Uterus (tissue), 4 donors: Measurements from ENCODE around the gene CBFA2T2. TPM values are rescaled to one million over a fixed set of nuclear protein-coding genes. Genes with fewer than 3 reads are reported as not detected.

Source experiments
- DNase-seq, 2 donors: peaks; one replicate each; pipeline ENCODE4 v3.0.0-alpha.2; 2019 to 2020
- H3K27ac ChIP-seq, 2 donors: fragments of 200-600 bp; sonication (generic); 1 replicate in 1 of 2; 2 replicates in 1 of 2; pipeline ENCODE4 v1.5.1; 2016 to 2018
- H3K27me3 ChIP-seq, 2 donors: fragments of 200-600 bp; sonication (generic); one replicate each; pipeline ENCODE4 v1.5.1; 2018 to 2019; ENCODE audit warnings: control low read depth in 1 of 2
- H3K36me3 ChIP-seq, 2 donors: fragments of 200-600 bp; sonication (generic); one replicate each; pipeline ENCODE4 v1.5.1; 2019; ENCODE audit warnings: control low read depth in 1 of 2
- H3K4me1 ChIP-seq, 2 donors: fragments of 200-600 bp; sonication (generic); one replicate each; pipeline ENCODE4 v1.5.1; 2018 to 2019; ENCODE audit warnings: control low read depth in 1 of 2
- H3K4me3 ChIP-seq, 2 donors: fragments of 200-600 bp; sonication (generic); 1 replicate in 1 of 2; 2 replicates in 1 of 2; pipeline ENCODE4 v1.5.1; 2018 to 2019; ENCODE audit warnings: mild to moderate bottlenecking in 1 of 2
- H3K9me3 ChIP-seq, 2 donors: fragments of 200-600 bp; sonication (generic); one replicate each; pipeline ENCODE4 v1.5.1; 2019; ENCODE audit warnings: control low read depth in 1 of 2
- CTCF ChIP-seq, 4 experiments: fragments of 200-600 bp in 2 of 4; fragments of 450-650 bp in 2 of 4; sonication (generic) in 2 of 4; IDR thresholded peaks; one replicate each; pipeline ENCODE4 v1.5.1; 2016 to 2019; ENCODE audit warnings: antibody characterized with exemption in 4 of 4, mild to moderate bottlenecking in 2 of 4, moderate library complexity in 1 of 4
- POLR2A ChIP-seq, 2 donors: fragments of 450-650 bp; IDR thresholded peaks; one replicate each; pipeline ENCODE4 v1.6.1; 2016; ENCODE audit warnings: antibody characterized with exemption in 2 of 2, mild to moderate bottlenecking in 1 of 2, moderate library complexity in 1 of 2
- intact Hi-C: fragments of 100-400 bp; cut with DNase I; formaldehyde crosslinking; loops from one replicate; pipeline ENCODE4 v1.15.1; 2023; ENCODE audit warnings: low total_unique reads
- total RNA-seq, 4 donors: library from RNA; depleted of rRNA in 3 of 4; stranded (reverse); fragments of >200 nt in 3 of 4; gene quantifications; one replicate each; pipeline versions ENCODE4 v1.1.0 to v1.2.4, GENCODE V29; 2014 to 2023
- donor health status: DM: yes; HTN: yes; CAD: no.

The CBFA2T2 gene
- total RNA-seq, 4 donors from 2014 or later, result 13.6 to 32.4 (median 24.3) TPM

GRCh38 chr20:33537608-33538007, 47.7 kb downstream of the CBFA2T2 start:
- TF ChIP-seq POLR2A (IDR thresholded peaks at IDR 0.05), result no peak
- TF ChIP-seq CTCF (IDR thresholded peaks at IDR 0.05), result no peak

GRCh38 chr20:33539129-33539528, 49.2 kb downstream of the CBFA2T2 start:
- intact Hi-C loops, result no loop called here
- H3K9me3 ChIP-seq, result no peaks in the 10 kb centered on the region
- no peaks in the 10 kb centered on the region for H3K36me3 ChIP-seq
- peaks cover 0 to 7% of the 10 kb centered on the region in 2 donors for H3K4me1 ChIP-seq
- no peak for DNase-seq
- no peak overlapping the region for H3K4me3 ChIP-seq
- H3K27ac ChIP-seq, result no peak overlapping the region
- TF ChIP-seq POLR2A (IDR thresholded peaks at IDR 0.05) (no peak), CTCF (IDR thresholded peaks at IDR 0.05) (no peak)
- H3K27me3 ChIP-seq, result no peaks in the 10 kb centered on the region

More at GRCh38 chr20:33537608-33538007, 47.7 kb downstream of the CBFA2T2 start:
- H3K4me3 ChIP-seq, result no peak overlapping the region
- H3K27me3 ChIP-seq, result no peaks in the 10 kb centered on the region
- no peaks in the 10 kb centered on the region for H3K9me3 ChIP-seq
- peaks cover 0 to 7% of the 10 kb centered on the region in 2 donors for H3K4me1 ChIP-seq
- intact Hi-C loops, result no loop called here
- no peaks in the 10 kb centered on the region for H3K36me3 ChIP-seq
- DNase-seq, result no peak
- no peak overlapping the region for H3K27ac ChIP-seq

GRCh38 chr20:33540427-33540826, 50.5 kb downstream of the CBFA2T2 start:
- Histone ChIP-seq H3K27me3 (no peaks in the 10 kb centered on the region), H3K9me3 (no peaks in the 10 kb centered on the region), H3K4me1 (peaks cover 0 to 7% of the 10 kb centered on the region in 2 donors), H3K36me3 (no peaks in the 10 kb centered on the region), H3K4me3 (no peak overlapping the region), H3K27ac (no peak overlapping the region)
- DNase-seq, result no peak
- intact Hi-C loops, result no loop called here
- no peak for TF ChIP-seq CTCF (IDR thresholded peaks at IDR 0.05)
- no peak for TF ChIP-seq POLR2A (IDR thresholded peaks at IDR 0.05)

GRCh38 chr20:33541074-33541473, 51.2 kb downstream of the CBFA2T2 start:
- no peak for DNase-seq
- H3K4me3 ChIP-seq, result no peak overlapping the region
- H3K36me3 ChIP-seq, result no peaks in the 10 kb centered on the region
- TF ChIP-seq POLR2A (IDR thresholded peaks at IDR 0.05) (no peak), CTCF (IDR thresholded peaks at IDR 0.05) (no peak)
- intact Hi-C loops, result no loop called here
- no peak overlapping the region for H3K27ac ChIP-seq
- no peaks in the 10 kb centered on the region for H3K27me3 ChIP-seq
- no peaks in the 10 kb centered on the region for H3K9me3 ChIP-seq
- peaks cover 0 to 7% of the 10 kb centered on the region in 2 donors for H3K4me1 ChIP-seq

- DNase-seq, result no peak
- TF ChIP-seq CTCF (IDR thresholded peaks at IDR 0.05) (no peak), POLR2A (IDR thresholded peaks at IDR 0.05) (no peak)
- H3K9me3 ChIP-seq, result no peaks in the 10 kb centered on the region
- H3K27me3 ChIP-seq, result no peaks in the 10 kb centered on the region
- intact Hi-C loops, result no loop called here
- H3K36me3 ChIP-seq, result no peaks in the 10 kb centered on the region
- no peak overlapping the region for H3K4me3 ChIP-seq
- no peak overlapping the region for H3K27ac ChIP-seq
- peaks cover 0 to 7% of the 10 kb centered on the region in 2 donors for H3K4me1 ChIP-seq
Measured at GRCh38 chr20:33541797-33542196, 51.9 kb downstream of the CBFA2T2 start.
